HUES6 (cell line): ENCODE measurements around the gene MED16.
"Not testable (repeated sequence)": the region's sequence is repeated elsewhere in the genome, so short reads cannot be mapped to it uniquely, and the experiment has no call there.

Experiments
- H3K27ac ChIP-seq: 2 replicates; pipeline ENCODE4 v1.7.0; 2013; ENCODE audit warnings: low read depth, mild to moderate bottlenecking, low read length, inconsistent platforms
- H3K27me3 ChIP-seq: 2 replicates; pipeline ENCODE4 v1.6.1; 2013; ENCODE audit warnings: low read length; ENCODE audit not compliant: control insufficient read depth, insufficient read depth
- H3K36me3 ChIP-seq: 2 replicates; pipeline ENCODE4 v1.6.1; 2013; ENCODE audit warnings: low read length; ENCODE audit not compliant: control insufficient read depth, insufficient read depth
- H3K4me1 ChIP-seq: 2 replicates; pipeline ENCODE4 v1.6.1; 2013; ENCODE audit warnings: low read length; ENCODE audit not compliant: control insufficient read depth, insufficient read depth
- H3K4me3 ChIP-seq: 2 replicates; pipeline ENCODE4 v1.5.1; 2013; ENCODE audit warnings: low read depth, low read length
- H3K9ac ChIP-seq: one replicate; pipeline ENCODE4 v1.6.1; 2013; ENCODE audit warnings: mild to moderate bottlenecking, low read length
- H3K9me3 ChIP-seq: 2 replicates; pipeline ENCODE4 v1.6.1; 2013; ENCODE audit warnings: low read depth, low read length; ENCODE audit not compliant: control insufficient read depth, insufficient read depth

MED16 gene

DNA sequence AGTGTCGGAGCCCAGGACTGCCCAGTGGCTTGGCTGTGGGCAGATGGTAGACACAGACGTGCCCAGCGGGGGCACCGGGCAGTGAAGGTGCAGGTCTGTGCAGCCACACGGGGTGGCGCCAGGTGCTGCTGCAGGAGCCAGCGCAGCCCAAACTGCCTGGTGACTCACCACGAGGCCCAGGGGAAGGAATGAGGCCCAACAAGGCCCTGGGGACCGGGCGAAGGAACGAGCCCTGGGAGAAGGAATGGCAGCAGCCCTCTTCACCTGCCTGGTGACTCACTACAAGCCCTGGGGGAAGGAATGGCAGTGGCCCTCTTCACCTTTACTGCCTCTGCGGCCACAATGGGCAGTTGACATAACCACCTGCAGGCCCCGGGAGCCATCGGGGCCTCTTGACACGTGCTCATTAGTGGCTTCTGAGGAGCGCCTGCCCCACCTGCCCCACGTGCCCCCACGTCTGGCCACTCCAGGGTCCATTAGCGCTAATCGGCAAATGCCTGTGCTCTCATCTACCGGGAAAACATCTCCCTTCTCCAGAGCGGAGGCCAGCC lies 9.3 kb downstream of the MED16 start:
- Histone ChIP-seq H3K36me3 (peaks cover 76% of the 10 kb centered on the region), H3K9ac (no peak overlapping the region), H3K4me1 (no peaks in the 10 kb centered on the region), H3K27me3 (no peaks in the 10 kb centered on the region), H3K9me3 (no peaks in the 10 kb centered on the region), H3K27ac (no peak overlapping the region), H3K4me3 (no peak overlapping the region)

DNA sequence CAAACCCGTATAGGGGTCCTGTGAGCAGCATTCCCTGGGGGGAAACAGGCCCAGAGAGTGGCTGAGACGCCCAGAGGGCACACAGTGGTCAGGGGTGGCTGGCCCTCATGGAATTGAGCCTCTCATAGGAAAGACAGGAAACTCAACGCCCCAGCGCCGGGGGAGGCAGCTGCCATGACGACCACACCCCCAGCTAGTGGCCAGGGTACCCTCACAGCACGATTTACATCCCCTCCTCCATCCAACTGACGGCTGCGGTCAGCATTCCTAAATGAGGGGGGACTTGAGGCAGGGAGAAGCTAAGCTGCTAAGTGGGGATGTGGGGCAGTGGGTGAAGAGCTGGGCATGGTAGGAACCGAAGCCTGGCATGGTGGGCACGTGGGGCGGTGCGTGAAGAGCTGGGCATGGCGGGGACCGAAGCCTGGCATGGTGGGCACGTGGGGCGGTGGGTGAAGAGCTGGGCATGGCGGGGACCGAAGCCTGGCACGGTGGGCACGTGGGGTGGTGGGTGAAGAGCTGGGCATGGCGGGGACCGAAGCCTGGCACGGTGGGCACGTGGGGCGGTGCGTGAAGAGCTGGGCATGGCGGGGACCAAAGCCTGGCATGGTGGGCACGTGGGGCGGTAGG lies 10.0 kb downstream of the MED16 start:
- H3K4me1 ChIP-seq: no peaks in the 10 kb centered on the region
- no peak overlapping the region for H3K27ac ChIP-seq
- H3K9ac ChIP-seq: no peak overlapping the region
- no peaks in the 10 kb centered on the region for H3K27me3 ChIP-seq
- H3K9me3 ChIP-seq: no peaks in the 10 kb centered on the region
- peaks cover 72% of the 10 kb centered on the region for H3K36me3 ChIP-seq
- H3K4me3 ChIP-seq: no peak overlapping the region

DNA sequence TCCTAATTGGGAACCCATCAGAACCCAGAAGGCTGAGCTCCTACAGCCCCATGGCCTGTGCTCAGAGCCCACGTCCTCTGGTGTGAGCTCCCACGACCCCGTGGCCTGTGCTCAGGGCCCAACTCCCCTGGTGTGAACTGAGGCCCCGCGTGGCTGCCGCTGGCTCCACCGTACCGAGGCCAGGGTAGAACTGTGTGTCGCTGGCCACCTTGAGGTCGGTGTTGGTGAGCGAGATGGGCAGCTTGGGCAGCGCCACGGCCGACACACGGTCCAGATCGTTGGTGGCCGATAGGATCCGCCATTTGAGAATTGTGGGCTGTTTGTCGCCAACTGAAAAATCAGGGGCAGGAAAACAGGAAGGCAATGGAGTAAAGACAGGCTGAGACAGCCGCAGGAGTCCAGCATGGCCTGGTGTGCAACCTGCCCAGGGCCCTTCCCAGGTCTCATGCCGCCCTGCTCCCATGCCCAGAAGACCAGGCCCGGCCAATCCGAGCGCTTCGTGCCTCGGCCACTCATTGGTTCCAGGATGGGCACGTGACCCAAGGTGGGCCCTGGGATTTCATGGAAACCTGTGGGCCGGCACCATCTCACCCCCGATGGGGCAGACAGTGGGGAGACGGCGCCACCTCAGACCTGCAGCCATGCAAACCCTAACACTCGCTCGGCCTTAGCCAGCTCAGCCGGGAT lies 11.5 kb downstream of the MED16 start:
- Histone ChIP-seq H3K4me3 (no peak overlapping the region), H3K27ac (no peak overlapping the region), H3K9me3 (no peaks in the 10 kb centered on the region), H3K27me3 (no peaks in the 10 kb centered on the region), H3K4me1 (no peaks in the 10 kb centered on the region), H3K36me3 (peaks cover 68% of the 10 kb centered on the region), H3K9ac (no peak overlapping the region)

DNA sequence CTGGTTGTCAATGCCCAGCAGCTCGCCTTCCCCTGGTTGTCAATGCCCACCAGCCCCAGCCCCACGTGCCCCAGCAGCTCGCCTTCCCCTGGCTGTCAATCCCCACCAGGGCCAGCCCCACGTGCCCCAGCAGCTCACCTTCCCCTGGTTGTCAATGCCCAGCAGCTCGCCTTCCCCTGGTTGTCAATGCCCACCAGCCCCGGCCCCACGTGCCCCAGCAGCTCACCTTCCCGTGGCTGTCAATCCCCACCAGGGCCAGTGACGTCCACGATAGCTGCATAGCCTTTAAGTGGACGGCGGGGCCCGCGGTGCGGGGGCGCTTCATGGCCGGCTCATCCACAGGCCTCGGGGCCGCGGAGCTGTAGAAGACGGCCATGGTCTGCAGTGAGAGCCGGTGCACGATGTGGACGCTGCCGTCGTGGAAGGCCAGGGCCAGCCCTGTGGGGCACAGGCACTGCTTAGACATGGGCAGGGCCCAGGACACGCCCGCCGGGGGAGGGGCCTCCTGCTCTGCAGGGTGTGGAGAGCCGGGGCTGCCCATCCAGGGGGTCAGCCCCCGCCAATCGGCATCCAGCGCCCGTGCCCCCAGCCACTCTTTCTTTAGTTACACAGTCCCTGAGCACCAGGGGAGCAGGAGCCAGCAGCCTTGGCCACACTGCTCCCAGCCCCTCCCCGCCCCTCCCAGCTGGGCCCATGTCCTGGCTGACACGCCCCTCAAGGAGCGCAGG lies 13.1 kb downstream of the MED16 start:
- H3K4me3 ChIP-seq: no peak overlapping the region
- no peak overlapping the region for H3K27ac ChIP-seq
- H3K9ac ChIP-seq: no peak overlapping the region
- H3K27me3 ChIP-seq: no peaks in the 10 kb centered on the region
- H3K9me3 ChIP-seq: no peaks in the 10 kb centered on the region
- H3K36me3 ChIP-seq: peaks cover 63% of the 10 kb centered on the region
- H3K4me1 ChIP-seq: no peaks in the 10 kb centered on the region

DNA sequence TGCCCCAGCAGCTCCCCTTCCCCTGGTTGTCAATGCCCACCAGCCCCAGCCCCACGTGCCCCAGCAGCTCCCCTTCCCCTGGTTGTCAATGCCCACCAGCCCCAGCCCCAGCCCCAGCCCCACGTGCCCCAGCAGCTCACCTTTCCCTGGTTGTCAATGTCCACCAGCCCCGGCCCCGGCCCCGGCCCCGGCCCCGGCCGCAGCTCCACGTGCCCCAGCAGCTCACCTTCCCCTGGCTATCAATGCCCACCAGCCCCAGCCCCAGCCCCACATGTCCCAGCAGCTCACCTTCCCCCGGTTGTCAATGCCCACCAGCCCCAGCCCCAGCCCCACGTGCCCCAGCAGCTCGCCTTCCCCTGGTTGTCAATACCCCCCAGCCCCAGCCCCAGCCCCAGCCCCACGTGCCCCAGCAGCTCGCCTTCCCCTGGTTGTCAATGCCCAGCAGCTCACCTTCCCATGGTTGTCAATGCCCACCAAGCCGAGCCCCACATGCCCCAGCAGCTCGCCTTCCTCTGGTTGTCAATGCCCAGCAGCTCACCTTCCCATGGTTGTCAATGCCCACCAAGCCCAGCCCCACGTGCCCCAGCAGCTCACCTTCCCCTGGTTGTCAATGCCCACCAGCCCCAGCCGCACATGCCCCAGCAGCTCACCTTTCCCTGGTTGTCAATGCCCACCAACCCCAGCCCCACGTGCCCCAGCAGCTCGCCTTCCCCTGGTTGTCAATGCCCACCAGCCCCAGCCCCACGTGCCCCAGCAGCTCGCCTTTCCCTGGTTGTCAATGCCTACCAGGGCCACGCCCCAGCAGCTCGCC lies 14.0 kb downstream of the MED16 start:
- H3K9ac ChIP-seq, H3K9me3 ChIP-seq, H3K4me1 ChIP-seq, H3K27ac ChIP-seq, H3K27me3 ChIP-seq, H3K4me3 ChIP-seq: not testable (repeated sequence)
- peaks cover 61% of the 10 kb centered on the region for H3K36me3 ChIP-seq

DNA sequence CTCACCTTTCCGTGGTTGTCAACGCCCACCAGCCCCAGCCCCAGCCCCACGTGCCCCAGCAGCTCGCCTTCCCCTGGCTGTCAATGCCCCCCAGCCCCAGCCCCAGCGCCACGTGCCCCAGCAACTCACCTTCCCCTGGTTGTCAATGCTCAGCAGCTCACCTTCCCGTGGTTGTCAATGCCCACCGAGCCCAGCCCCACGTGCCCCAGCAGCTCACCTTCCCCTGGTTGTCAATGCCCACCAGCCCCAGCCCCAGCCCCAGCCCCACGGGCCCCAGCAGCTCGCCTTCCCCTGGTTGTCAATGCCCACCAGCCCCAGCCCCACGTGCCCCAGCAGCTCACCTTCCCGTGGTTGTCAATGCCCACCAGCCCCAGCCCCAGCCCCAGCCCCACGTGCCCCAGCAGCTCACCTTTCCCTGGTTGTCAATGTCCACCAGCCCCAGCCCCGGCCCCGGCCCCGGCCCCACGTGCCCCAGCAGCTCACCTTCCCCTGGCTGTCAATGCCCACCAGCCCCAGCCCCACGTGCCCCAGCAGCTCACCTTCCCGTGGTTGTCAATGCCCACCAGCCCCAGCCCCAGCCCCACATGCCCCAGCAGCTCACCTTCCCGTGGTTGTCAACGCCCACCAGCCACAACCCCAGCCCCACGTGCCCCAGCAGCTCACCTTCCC lies 14.9 kb downstream of the MED16 start:
- not testable (repeated sequence) for H3K9ac ChIP-seq, H3K9me3 ChIP-seq, H3K4me3 ChIP-seq, H3K27ac ChIP-seq, H3K4me1 ChIP-seq, H3K27me3 ChIP-seq
- peaks cover 59% of the 10 kb centered on the region for H3K36me3 ChIP-seq

DNA sequence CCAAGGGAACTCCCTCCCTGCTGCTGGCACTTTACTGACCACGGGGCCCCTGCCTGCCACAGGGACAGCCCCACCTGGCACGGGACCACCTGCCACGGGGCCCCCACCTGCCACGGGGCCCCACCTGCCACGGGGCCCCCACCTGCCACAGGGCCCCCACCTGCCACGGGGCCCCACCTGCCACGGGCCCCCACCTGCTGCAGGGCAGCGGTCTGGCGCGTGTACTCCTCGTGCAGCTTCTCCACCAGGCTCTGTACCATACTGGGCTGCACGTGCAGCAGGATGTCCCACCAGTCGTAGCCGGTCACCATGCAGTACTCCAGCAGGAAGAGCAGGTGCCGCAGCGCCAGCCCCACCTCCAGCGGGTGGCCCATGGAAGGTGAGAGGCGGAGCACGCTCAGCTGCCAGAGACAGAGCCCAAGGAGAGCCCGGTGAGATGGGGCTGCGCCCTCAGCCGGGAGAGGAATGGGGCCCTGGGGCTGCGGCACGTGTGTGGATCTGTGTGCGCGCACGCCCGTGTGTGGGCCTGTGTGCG lies 16.1 kb downstream of the MED16 start:
- H3K4me3 ChIP-seq: no peak overlapping the region
- H3K4me1 ChIP-seq: peaks cover 9% of the 10 kb centered on the region; the same call in 1 of the 2 replicates
- peaks cover 47% of the 10 kb centered on the region for H3K36me3 ChIP-seq
- no peaks in the 10 kb centered on the region for H3K27me3 ChIP-seq
- no peak overlapping the region for H3K9ac ChIP-seq
- H3K27ac ChIP-seq: no peak overlapping the region
- no peaks in the 10 kb centered on the region for H3K9me3 ChIP-seq

DNA sequence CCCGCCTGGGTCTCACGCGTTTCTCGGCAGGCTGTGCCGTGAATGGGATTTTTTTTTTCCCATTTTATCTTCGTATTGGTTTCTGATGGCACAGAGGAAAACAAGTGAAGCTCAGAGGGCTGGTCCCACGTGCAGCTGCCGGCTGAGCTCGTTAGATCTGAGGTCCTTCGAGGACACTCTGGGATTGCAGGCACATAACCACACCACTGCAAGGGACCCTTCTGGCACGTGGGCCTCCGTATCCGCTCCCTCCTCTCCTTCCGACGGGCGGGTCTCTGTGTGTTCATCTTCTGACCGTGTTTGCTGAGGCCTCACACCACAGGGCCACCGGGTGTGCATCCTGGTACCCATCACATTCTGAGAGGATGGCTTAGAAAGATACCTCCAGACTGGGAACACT lies 16.9 kb downstream of the MED16 start:
- Histone ChIP-seq H3K4me1 (peaks cover 9% of the 10 kb centered on the region; the same call in 1 of the 2 replicates), H3K36me3 (peaks cover 39% of the 10 kb centered on the region), H3K27me3 (no peaks in the 10 kb centered on the region), H3K27ac (no peak overlapping the region), H3K9ac (no peak overlapping the region), H3K4me3 (no peak overlapping the region), H3K9me3 (no peaks in the 10 kb centered on the region)

DNA sequence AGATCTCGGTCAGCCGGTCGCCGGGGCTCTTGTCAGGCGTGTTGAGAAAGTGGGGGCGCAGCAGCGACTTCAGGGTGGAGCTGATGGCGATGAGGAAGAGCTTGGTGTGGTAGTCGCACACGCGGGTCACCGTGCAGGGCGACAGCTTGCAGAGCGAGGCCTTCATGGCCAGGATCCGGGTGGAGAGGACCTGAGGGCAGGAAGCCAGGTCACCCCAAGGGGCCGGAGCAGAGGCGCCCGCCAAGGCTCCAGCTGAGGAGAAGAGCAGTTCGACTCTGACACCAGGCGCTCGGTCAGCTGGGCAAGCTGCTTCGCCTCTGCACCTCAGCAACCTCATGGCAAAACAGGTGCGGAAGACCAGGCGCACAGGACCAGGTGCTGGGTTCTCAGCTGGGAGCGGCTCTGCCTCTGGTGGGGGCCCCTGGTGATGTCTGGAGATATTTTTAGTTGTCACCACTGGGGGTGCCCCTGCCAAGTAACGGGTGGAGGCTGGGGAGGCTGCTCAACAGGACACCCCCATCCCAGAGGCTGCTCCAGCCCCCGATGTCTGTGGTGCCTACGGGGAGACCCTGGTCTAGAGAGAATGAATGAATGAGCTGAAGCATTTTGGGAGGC lies 17.6 kb downstream of the MED16 start:
- Histone ChIP-seq H3K9ac (no peak overlapping the region), H3K27ac (no peak overlapping the region), H3K27me3 (no peaks in the 10 kb centered on the region), H3K4me1 (peaks cover 9% of the 10 kb centered on the region; the same call in 1 of the 2 replicates), H3K36me3 (peaks cover 40% of the 10 kb centered on the region), H3K4me3 (no peak overlapping the region), H3K9me3 (no peaks in the 10 kb centered on the region)

DNA sequence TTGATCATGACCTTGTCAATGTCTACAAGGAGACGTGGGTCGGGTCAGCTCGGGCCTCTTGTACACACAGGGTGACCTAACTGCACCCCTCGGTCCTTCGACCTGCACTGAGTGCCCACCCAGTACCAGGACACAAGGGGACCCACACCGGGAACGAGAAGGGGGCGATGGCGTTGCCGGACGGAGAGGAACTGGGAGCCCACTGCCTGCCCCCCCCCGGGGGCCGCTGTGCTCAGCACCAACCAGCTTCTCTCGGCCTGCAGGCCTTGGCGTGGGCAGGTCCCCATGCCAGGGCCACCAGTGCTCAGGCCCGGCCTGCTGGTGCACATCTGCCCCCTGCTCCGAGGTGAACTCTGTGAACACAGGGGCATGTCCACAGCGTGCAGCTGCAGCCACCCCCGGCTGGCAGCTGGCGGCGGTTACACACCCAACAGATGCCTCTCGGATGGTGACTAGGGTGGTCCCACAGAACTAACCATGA lies 19.4 kb downstream of the MED16 start:
- Histone ChIP-seq H3K4me3 (no peak overlapping the region), H3K9ac (no peak overlapping the region), H3K36me3 (peaks cover 45% of the 10 kb centered on the region), H3K27me3 (no peaks in the 10 kb centered on the region), H3K4me1 (peaks cover 18% of the 10 kb centered on the region; the same call in 1 of the 2 replicates), H3K9me3 (no peaks in the 10 kb centered on the region), H3K27ac (no peak overlapping the region)
